HG03025 (cell line): ENCODE results near the gene ARR3.
"Not testable (repeated sequence)": the region's sequence is repeated elsewhere in the genome, so short reads cannot be mapped to it uniquely, and the experiment has no call there.

Experiments
- ATAC-seq: cut with Tn5 transposase; IDR thresholded peaks from one replicate; pipeline ENCODE4 v1.9.1; 2021; ENCODE audit warnings: mild to moderate bottlenecking, moderate library complexity; ENCODE audit not compliant: unreplicated experiment, low FRiP score

Gene ARR3

GRCh38 chrX:70268034-70268433, at the start of gene ARR3:
Gene ARR3, plus strand, starts transcription at chrX:70268334. Its CDS starts 1,052 bp downstream, at chrX:70269386.
- ATAC-seq = no peak

GRCh38 chrX:70219938-70220764, 48.0 kb upstream of the ARR3 start:
- no peak for ATAC-seq

- no peak for ATAC-seq
Observed at GRCh38 chrX:70226048-70226447, 42.1 kb upstream of the ARR3 start.

GRCh38 chrX:70226687-70227086, 41.4 kb upstream of the ARR3 start:
- no peak for ATAC-seq

- no peak for ATAC-seq
Observed at GRCh38 chrX:70231666-70232065, 36.5 kb upstream of the ARR3 start.

- no peak for ATAC-seq
Observed at GRCh38 chrX:70234355-70234754, 33.8 kb upstream of the ARR3 start, which contains the start of gene AWAT1. Gene AWAT1, plus strand, starts transcription at chrX:70234655. Its CDS starts 41 bp downstream, at chrX:70234696.

GRCh38 chrX:70240751-70241150, 27.4 kb upstream of the ARR3 start:
- no peak for ATAC-seq

- ATAC-seq = no peak
Observed at GRCh38 chrX:70241501-70241900, 26.6 kb upstream of the ARR3 start.

GRCh38 chrX:70243601-70244000, 24.5 kb upstream of the ARR3 start:
- ATAC-seq = not testable (repeated sequence)

GRCh38 chrX:70244881-70245280, 23.3 kb upstream of the ARR3 start:
- ATAC-seq = no peak

GRCh38 chrX:70247252-70247651, 20.9 kb upstream of the ARR3 start:
- no peak for ATAC-seq

- no peak for ATAC-seq
Observed at GRCh38 chrX:70252491-70252890, 15.6 kb upstream of the ARR3 start.

GRCh38 chrX:70253377-70254062, 14.6 kb upstream of the ARR3 start:
- no peak for ATAC-seq

- no peak for ATAC-seq
Observed at GRCh38 chrX:70254063-70254400, 14.1 kb upstream of the ARR3 start.

GRCh38 chrX:70254909-70255308, 13.2 kb upstream of the ARR3 start:
- ATAC-seq = no peak

GRCh38 chrX:70255452-70255851, 12.7 kb upstream of the ARR3 start:
- ATAC-seq = no peak

- ATAC-seq = no peak
Observed at GRCh38 chrX:70257423-70258288, 10.5 kb upstream of the ARR3 start.

GRCh38 chrX:70260104-70260503, 8.0 kb upstream of the ARR3 start, which contains the start of gene P2RY4:
Gene P2RY4, minus strand, starts transcription at chrX:70260204. Its CDS starts 580 bp downstream, at chrX:70259624.
- no peak for ATAC-seq

- ATAC-seq = no peak
Observed at GRCh38 chrX:70262952-70263567, 5.1 kb upstream of the ARR3 start.

GRCh38 chrX:70264784-70265183, 3.4 kb upstream of the ARR3 start:
- ATAC-seq = no peak
